ENCODE measurements around the gene SERPINE1. TPM values are rescaled to one million over a fixed set of nuclear protein-coding genes. Genes with fewer than 3 reads are reported as not detected.

The SERPINE1 gene
- total RNA-seq, 4 donors from 2014 or later: 1.1 to 4.8 (median 3.1) TPM

DNA sequence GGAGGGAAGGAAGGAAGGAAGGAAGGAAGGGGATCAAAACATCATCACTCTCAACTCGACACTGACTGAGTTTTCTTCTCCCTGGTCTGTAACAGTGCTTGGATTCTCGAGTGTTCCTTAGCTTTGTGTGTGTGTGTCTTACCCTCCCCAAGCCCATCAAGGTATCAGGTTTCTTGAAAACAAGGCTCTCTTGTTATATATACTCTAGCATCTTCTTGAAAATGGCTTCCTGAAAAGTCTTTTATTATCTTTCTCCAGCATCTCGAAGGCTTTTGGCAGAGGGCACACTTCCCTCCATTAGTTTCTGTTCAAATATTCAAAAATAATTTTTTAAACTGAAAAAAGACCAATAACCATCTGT lies 13.4 kb downstream of the SERPINE1 start:
- TF ChIP-seq POLR2A (IDR thresholded peaks at IDR 0.05) (no peak), CTCF (IDR thresholded peaks at IDR 0.05) (no peak)

DNA sequence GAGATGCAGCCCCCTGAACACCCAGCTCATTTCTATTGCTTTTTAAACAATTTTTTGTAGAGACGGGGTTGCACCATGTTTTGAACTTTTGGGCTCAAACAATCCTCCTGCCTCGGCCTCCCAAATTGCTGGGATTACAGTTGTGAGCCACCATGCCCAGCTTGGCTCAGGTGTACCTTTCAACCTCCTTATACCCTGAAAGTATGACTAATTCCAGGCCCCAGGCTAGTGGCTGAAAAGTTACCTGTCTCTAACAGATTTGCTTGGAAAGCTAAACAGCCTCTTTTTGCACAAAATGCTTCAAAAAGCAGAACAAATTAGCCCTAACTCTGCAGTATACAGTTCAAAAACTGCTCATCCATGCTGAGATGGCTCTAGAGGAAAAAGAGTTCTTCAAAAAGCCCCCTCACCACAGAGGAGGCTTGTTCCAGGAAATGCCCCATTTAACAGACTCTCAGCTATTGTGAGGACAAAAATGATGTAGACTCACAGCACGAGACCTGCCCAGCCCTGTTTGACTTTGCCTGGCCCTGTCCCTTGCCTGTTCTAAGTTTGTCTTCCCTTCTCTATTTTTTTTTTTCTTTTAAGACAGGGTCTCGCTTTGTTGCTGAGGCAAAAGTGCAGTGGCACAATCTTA lies 14.0 kb downstream of the SERPINE1 start:
- TF ChIP-seq CTCF (IDR thresholded peaks at IDR 0.05): no peak
- TF ChIP-seq POLR2A (IDR thresholded peaks at IDR 0.05): no peak
- no peaks in the 10 kb centered on the region for H3K9me3 ChIP-seq
- H3K27me3 ChIP-seq: peaks cover 0 to under 1% (median 0%) of the 10 kb centered on the region in 4 donors
- 38 to 57% methylated on average over 4 of the region's 4 CpGs for WGBS, 2 donors
- H3K4me3 ChIP-seq: no peak overlapping the region
- H3K27ac ChIP-seq: peak overlapping the region in 2 of 4 donors; percentile 19 to 21
- H3K36me3 ChIP-seq: peaks cover 0 to 12% (median 0%) of the 10 kb centered on the region in 3 donors
- intact Hi-C loops (cut with DNase I): loop anchor here (10.0 kb wide), 1 partner anchor 144 kb away; no protein-coding TSS in a partner anchor
- no peak for DNase-seq
- peaks cover 0 to 43% (median 14%) of the 10 kb centered on the region in 3 donors for H3K4me1 ChIP-seq

More for the DNA sequence above, 13.4 kb downstream of the SERPINE1 start:
- intact Hi-C loops (cut with DNase I): loop anchor here (10.0 kb wide), 1 partner anchor 144 kb away; no protein-coding TSS in a partner anchor
- WGBS, 2 donors: 36 to 61% methylated on average over 3 of the region's 3 CpGs
- no peak overlapping the region for H3K4me3 ChIP-seq
- no peaks in the 10 kb centered on the region for H3K9me3 ChIP-seq
- peak overlapping the region in 1 of 4 donors; percentile 19 for H3K27ac ChIP-seq
- peaks cover 0 to 18% (median 0%) of the 10 kb centered on the region in 3 donors for H3K36me3 ChIP-seq
- DNase-seq: no peak
- peaks cover 0 to 43% (median 14%) of the 10 kb centered on the region in 3 donors for H3K4me1 ChIP-seq
- H3K27me3 ChIP-seq: no peaks in the 10 kb centered on the region

DNA sequence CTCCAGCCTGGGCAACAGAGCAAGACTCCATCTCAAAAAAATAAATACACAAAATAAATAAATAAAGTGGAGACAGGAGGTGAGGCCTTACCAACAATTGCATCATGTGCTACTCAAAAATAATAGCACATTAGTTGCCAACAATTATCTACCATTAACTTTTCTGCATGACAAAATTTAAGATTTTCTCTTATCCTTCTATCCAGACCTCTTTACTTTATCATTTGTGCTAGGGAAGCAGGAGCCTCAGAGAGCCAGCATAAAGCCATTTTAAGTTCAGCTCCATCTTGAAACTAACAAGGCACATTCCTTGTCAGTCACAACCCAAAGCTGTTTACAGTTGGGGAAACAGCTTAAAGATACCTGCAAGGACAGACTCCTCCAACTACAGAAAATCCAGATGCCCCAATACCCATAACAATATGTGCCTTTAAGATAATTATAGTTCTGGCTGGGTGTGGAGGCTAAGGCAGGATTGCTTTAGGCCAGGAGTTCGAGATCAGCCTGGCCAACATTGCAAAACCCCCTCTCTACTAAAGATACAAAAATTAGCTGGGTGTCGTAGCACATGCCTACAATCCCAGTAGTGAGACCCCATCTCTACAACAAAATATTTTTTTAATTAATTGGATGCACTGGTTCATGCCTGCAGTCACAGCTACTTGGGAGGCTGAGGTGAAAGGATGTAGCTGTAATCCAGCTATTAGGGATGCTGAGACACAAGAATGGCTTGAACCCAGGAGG lies 25.2 kb downstream of the SERPINE1 start:
- TF ChIP-seq POLR2A (IDR thresholded peaks at IDR 0.05) (no peak), CTCF (IDR thresholded peaks at IDR 0.05) (no peak)
- DNase-seq: no peak
- 51 to 80% methylated on average over 1 to 2 of the region's 2 CpGs for WGBS, 2 donors
- Histone ChIP-seq H3K27ac (no peak overlapping the region), H3K27me3 (peaks cover 0 to 26% (median 0%) of the 10 kb centered on the region in 4 donors), H3K9me3 (no peaks in the 10 kb centered on the region), H3K36me3 (peaks cover 0 to 3% (median under 1%) of the 10 kb centered on the region in 3 donors), H3K4me3 (no peak overlapping the region), H3K4me1 (peaks cover 7 to 26% (median 11%) of the 10 kb centered on the region in 3 donors)
- intact Hi-C loops (cut with DNase I): no loop called here

DNA sequence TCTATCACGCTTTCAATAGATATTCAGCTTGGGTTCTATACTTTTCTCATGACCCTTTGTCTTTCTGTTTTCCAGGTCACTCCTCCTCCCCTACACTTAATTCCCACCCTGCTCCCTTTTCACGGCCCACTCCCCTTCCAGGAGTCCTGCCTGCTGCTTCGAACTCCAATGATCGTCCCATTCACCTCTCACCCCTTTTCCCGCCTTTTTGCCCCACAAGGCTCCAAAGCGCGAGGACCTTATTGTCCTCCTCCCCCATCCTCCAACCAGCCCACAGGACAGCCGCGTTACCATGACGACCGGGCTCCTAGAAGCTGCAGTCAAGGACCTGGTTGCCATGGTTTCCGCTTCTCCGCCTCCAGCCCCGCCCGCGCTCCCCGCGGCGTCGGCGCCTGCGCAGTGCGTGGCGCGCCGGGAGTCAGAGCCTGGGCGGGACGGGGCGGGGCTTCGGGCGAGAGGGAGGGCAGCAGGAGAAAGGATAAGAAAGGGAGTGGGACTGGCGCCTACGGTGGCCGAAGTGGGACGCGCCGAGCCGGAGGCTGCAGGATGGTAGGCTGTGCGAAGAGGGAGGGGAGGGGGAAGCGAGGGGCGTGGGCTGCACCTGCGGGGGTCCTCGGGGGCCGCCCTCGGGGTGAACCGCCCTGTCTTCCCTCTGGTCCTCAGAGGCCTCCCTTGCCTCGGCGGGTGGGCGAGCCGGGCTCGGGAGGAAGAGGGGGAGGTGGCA lies 27.2 kb downstream of the SERPINE1 start, which contains the start of gene AP1S1:
AP1S1 (plus strand) TSS at position 508 of the 724 bp plus-strand sequence; CDS start at position 547, 39 bp downstream.
- peaks cover 7 to 26% (median 11%) of the 10 kb centered on the region in 3 donors for H3K4me1 ChIP-seq
- WGBS, 2 donors: 8 to 15% methylated on average over 14 to 21 of the region's 51 CpGs
- peaks cover 4 to 23% (median 5%) of the 10 kb centered on the region in 3 donors for H3K36me3 ChIP-seq
- peaks cover 0 to 12% (median 0%) of the 10 kb centered on the region in 4 donors for H3K27me3 ChIP-seq
- DNase-seq: peak; percentile 81
- intact Hi-C loops (cut with DNase I): no loop called here
- H3K4me3 ChIP-seq: peak within 1 kb of the TSS; percentile 77 to 97 (median 90)
- H3K27ac ChIP-seq: peak within 1 kb of the TSS; percentile 53 to 87 (median 83)
- TF ChIP-seq CTCF (IDR thresholded peaks at IDR 0.05): no peak
- TF ChIP-seq POLR2A (IDR thresholded peaks at IDR 0.05): peak in 1 of 4 donors; percentile 42
- H3K9me3 ChIP-seq: no peaks in the 10 kb centered on the region

Measured in esophagus squamous epithelium (tissue), 5 donors.